LHCN-M2 (cell line): ENCODE results near the gene RNF112. TPM values are rescaled to one million over a fixed set of nuclear protein-coding genes. Genes with fewer than 3 reads are reported as not detected.
"Not testable (repeated sequence)": the region's sequence is repeated elsewhere in the genome, so short reads cannot be mapped to it uniquely, and the experiment has no call there.

ENCODE experiments used
- DNase-seq: peaks from one replicate; pipeline ENCODE4 v3.0.0-alpha.2; 2012; ENCODE audit warnings: low read depth
- total RNA-seq: library from RNA; depleted of rRNA; stranded (reverse); fragments of >200 nt; gene quantifications from 2 replicates; pipeline ENCODE4 v1.2.3, GENCODE V29; 2014; rRNA removed

Gene RNF112
- total RNA-seq, 1 experiment from 2014 or later = not detected

DNA sequence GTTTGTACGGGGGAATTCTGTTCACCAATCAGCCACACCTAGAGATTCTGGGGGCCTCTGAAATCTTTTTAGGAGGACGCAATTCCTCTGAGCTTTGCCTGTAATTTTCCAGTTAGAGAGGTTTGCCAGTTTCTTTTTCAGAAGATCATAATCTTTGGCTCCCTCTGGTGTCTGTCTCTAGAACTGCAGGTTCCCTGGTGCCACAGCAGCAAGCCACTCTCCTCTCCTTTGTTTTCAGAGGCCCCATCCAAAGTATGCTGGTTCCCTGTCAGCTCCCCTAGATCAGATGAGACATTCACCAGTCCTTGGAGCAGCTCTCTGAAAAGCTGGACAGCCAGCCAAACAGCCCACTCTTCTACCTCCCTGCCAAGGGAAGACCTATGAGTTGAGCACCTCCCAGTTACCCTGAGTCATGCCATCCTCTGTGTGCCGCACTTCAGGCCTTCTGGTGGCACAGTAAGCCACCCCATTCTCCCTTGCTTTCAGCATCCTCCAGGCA, 36.1 kb downstream of the RNF112 start:
- DNase-seq = peak; percentile 72

- peak; percentile 96 for DNase-seq
Measured at GRCh38 chr17:19448341-19449268, 37.6 kb downstream of the RNF112 start.

GRCh38 chr17:19449656-19450055, 38.6 kb downstream of the RNF112 start:
- no peak for DNase-seq

- no peak for DNase-seq
Measured at GRCh38 chr17:19453296-19453695, 42.3 kb downstream of the RNF112 start.

DNA sequence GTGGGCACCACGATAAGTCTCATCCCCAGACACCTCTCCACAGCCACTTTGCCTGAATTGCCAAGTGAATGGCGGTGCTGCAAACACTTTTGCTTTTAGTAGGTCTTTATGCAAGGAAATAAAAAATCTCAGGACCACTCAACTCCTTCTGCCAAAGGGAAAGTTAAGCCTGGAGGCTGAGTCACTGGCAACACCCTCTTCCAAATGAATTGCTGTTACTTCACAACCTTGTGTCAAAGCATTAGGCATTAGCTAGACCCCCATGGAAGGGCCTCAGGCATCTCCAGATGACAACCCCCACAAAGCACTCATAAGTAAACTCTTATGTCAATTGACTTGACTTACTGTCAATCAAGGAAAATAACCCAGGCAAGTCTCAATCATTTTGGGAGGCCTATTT, 43.0 kb downstream of the RNF112 start:
- no peak for DNase-seq

DNA sequence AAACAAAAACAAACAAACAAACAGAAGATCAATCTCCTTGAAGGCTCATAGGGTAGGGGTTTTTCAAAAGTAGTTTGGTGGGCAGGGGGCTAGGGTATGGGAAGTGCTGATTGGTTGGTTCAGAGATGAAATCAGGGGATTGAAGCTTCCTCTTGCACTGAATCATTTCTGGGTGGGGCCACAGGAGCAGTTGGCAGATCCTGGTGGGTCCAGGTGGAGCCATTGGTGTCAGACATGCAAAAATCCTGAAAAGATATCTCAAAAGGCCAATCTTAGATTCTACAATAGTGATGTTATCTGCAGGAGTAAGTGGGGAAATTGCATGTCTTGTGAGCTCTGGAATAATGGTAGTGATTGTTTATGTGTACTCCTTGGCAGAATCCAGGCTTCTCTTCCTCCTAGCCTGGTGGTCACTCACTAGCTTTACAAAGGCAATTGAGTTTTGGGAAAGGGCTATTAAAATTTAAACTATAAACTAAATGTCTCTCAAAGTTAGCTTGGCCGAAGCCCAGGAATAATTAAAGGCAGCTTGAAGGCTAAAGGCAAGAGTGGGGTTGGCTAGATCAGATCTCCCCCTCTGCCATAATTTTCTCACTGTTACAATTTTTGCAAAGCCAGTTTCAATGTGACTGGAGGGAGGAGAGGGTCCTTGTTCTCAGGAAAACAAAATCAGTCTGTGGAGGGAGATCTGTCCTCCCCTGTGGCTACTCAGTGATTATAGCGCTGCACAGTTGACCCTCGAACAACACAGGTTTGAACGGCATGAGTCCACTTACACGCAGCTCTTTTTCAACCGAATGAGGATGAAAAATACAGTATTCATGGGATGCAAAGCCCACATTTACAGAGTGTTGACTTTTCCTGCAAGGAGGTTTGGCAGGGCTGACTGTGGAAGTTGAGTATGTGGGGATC, 45.2 kb downstream of the RNF112 start:
- no peak for DNase-seq

DNA sequence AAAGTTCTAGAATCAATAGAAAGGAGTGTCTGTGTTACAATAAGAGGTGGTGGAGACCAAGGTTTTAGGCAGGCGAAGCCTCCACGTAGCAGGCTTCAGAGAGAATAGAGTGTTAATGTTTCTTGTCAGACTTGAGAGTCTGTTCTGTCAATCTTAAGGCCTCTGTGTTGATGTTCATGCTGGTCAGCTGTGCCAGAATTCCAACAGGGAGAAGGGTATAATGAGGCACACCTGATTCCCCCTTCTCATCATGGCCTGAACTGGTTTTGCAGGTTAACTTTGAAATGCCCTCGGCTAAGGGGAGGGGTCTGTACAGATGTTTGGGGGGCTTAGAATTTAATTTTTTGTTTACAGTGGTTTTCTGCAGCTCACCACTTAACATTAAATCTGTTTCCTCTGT, 46.0 kb downstream of the RNF112 start:
- no peak for DNase-seq

DNA sequence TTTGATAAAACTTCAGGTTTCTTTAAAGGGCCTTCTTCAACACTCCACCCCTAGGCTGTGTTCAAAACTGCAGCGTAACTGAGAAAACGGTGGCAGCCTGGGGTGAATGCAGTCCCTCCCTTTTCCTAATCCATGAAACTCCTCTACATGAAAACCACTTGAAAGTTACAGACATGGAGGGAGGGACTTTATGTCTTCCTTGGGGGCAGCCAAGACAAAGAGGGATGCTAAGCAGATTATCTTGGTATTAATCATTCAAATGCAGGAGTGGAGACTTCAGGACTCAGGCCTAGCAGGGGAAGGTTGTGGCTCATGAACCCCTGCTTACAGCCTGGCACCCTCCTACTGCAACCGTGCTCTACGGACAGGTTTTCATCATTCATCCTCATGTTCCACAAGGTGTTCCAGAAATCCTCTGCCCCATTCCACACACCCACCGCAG, 46.8 kb downstream of the RNF112 start:
- no peak for DNase-seq

GRCh38 chr17:19458481-19458880, 47.4 kb downstream of the RNF112 start:
- not testable (repeated sequence) for DNase-seq

DNA sequence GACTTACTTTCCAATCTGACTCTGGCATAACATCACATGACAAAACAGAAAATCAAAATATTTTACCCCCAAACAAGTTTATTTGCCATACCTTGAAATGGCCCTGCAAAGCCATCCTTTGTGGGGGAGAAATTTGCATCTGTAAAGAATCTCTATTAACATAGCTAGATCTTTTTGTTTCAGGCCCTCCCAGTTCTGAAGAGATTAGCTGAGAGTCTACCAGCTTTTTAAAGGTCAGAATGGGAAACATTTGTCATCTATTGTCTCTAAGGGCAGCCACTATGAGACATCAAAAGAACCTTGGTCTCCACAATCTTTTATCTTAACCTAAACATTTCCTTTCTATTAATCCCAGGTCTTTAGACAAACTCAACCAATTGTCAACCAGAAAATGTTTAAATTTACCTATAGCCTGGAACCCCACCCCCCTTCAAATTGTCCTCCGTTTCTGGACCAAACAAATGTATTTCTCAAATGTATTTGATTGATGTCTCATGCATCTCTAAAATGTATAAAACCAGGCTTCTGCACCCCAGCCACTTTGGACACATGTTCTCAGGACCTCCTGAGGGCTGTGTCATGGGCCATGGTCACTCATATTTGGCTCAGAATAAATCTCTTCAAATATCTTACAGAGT, 48.1 kb downstream of the RNF112 start:
- DNase-seq = not testable (repeated sequence)

- no peak for DNase-seq
Measured at GRCh38 chr17:19460700-19461099, 49.7 kb downstream of the RNF112 start.

DNA sequence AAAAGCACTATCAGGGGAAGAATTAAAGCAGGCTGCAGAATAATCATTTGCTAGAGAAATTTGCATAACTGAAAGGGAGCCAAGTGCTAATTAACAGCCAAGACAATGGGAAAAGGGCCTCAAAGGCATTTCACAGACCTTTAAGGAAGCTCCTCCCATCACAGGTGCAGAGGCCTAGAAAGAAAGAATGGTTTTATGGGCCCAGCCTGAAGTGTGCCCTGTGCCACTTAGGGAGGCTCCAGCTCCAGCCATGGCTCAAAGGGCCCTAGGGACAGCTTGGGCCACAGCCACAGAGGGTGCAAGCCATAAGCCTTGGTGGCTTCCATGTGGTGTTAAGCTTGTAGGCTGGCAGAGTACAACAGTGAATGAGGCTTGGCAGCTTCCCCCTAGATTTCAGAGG, 50.1 kb downstream of the RNF112 start:
- DNase-seq = no peak

GRCh38 chr17:19461681-19462080, 50.6 kb downstream of the RNF112 start:
- DNase-seq = no peak

DNA sequence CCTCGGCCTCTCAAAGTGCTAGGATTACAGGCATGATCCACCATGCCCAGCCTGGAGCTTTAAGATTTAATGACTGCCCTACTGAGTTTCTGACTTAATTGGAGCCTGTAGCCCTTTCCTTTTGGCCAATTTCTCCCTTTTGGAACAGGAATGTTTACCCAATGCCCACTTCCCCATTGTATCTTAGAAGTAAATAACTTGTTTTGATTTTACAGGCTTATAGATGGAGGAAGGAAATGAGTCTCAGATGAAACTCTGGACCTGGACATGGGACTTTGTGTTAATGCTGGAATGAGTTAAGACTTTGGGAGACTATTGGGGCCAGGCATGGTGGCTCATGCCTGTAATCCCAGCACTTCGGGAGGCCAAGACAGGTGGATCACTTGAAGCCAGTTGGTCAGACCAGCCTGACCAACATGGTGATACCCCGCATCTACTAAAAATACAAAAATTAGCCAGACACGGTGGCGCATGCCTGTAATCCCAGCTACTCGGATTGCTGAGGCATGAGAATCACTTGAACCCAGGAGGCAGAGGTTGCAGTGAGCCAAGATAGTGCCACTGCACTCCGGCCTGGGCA, 51.5 kb downstream of the RNF112 start:
- not testable (repeated sequence) for DNase-seq

GRCh38 chr17:19464031-19465026, 53.3 kb downstream of the RNF112 start:
- no peak for DNase-seq

Other genes starting within 250 kb of the RNF112 start
- 18.5 and 28.1 TPM in 2 replicates for gene EPN2, start 173.9 kb upstream of the RNF112 start, total RNA-seq
- gene B9D1, start 48.5 kb upstream of the RNF112 start, total RNA-seq = 21.6 and 37.9 TPM in 2 replicates
- 17.9 and 19.6 TPM in 2 replicates for gene MAPK7, start 32.7 kb upstream of the RNF112 start, total RNA-seq
- gene MFAP4, start 24.0 kb upstream of the RNF112 start, total RNA-seq = 0.13 and 0.40 TPM in 2 replicates
- gene SLC47A1, start 122.6 kb downstream of the RNF112 start, total RNA-seq = 0.17 TPM in 1 of 2 replicates, not detected in the other
- gene ALDH3A2, start 237.5 kb downstream of the RNF112 start, total RNA-seq = 51.0 and 61.2 TPM in 2 replicates